DMS 273 treated with DMSO at 0.1 percent for 48 hours (cell line): ENCODE measurements around the gene C10orf67.
A peak's percentile ranks its signal among the peaks of the same experiment; 100 is the strongest.

Experiments
- DNase-seq: peaks from one replicate; lab custom pipeline; 2025; lab: John Stamatoyannopoulos, UW

The C10orf67 gene

GRCh38 chr10:23171232-23171876 is 173.2 kb downstream of the C10orf67 start:
- no peak for DNase-seq

GRCh38 chr10:23158370-23158769 is 186.2 kb downstream of the C10orf67 start:
- peak; percentile 22 for DNase-seq

- DNase-seq, result peak; percentile 8
These were observed 186.8 kb downstream of the C10orf67 start for GRCh38 chr10:23157691-23158369.

- DNase-seq, result no peak
These were observed 187.3 kb downstream of the C10orf67 start for GRCh38 chr10:23157239-23157681.

- no peak for DNase-seq
These were observed 188.0 kb downstream of the C10orf67 start for GRCh38 chr10:23156447-23157150.

GRCh38 chr10:23155169-23155568 is 189.4 kb downstream of the C10orf67 start:
- DNase-seq, result no peak
